ENCODE results near the gene ARMH4.
"Not testable (repeated sequence)": the region's sequence is repeated elsewhere in the genome, so short reads cannot be mapped to it uniquely, and the experiment has no call there.

Gene ARMH4

DNA sequence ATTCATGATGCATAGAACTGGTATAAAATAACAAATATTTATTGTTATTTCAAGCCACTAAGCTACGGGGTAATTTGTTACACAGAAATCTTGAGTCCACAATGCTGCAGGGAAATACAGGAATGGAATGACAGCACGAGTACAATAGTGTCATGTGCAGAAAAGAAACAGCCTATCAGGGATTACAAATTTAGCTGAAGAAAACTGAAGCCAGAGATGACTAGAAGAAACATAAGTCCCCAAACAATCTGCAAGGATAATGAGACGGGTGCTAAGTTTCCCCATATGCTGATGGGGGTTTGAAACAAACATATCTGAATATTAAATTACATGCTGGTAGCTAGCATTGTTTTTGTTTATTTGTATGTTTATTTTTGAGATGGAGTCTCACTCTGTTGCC lies 8.9 kb downstream of the ARMH4 start:
- DNase-seq, result no peak

DNA sequence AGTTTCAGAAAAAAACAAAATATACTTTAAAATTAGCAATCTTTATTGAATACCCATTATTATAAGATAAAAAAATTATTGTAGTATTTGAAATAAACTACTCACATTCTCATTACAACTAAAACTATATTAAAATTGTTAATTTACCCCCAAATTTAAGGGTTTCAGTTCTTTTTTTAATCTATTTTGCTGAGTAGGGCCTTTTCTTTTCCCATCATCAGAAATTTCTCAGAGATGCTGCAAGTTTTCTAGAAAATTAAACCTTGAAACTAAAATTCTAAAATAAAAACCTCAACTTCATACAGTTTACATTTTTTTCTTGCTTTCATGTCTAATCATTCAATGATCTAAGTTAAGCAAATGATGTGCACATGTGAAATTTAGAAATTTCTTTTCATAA lies 10.1 kb downstream of the ARMH4 start:
- DNase-seq, result no peak

DNA sequence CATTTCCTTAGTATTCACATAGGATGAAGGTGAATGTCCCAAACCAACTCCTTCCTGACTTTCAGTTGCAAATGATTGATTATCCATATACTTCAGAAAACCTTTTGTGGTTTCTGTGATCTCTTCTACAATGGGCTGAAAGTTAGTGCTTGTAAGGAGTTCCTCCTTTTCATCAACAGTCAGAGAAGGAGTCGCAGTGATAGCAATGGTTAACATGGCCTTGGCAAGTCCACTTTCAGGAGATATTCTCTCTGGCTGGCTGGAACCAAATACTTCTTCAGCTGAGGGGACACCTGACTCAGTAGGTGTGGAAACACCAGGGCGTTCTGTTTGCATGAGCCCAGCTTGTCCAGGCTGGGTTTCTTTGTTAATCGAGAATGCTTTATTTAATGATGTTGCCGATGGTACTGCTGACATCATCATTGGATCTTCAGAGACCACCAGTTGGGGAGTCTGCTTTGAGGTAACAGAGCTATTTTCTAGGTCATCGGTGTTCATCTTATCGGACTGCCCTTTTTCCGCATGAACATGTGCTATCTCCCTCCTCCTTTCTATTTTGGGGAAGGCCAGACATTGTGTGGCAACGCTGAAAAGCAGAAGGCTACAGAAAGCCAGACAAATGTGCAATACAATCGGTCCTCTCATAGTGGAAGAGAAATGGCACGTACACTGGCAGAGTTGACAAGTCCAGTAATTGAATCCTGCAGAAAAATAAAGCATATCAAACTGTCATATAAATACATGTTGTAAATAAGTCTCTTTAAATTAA lies 13.1 kb downstream of the ARMH4 start:
- DNase-seq, result no peak

DNA sequence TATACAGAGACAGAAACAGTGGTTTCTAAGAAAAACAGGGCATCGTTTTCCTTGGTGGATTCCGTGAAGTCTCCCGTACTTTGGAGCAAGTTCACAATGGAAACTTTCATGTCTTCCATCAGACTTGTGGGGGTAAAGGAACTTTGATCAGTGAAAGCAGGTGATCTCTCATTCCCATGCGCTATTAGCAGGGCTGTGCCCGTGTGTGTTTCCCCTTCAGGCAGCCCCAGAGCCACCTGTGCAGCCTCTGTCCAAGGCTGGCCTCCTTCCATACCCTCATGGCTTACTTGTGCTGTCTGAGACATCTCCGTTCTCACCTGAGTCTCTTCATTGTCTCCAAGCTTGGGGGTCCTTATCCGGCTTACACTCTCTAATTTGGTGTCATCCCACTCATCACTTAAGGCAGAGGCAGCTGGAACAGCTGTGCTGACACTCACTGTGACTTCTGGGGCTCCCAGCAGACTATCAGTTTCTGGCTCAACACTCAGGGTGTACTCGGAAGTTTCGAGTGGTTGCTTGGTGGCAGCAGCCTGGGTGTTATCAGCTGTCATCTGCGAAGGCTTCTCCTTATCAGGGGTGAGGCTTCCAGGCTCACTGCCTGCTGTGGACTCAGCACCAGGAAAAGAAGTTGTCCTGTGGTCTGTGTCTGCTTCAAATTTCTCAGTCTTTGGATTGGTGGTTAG lies 13.8 kb downstream of the ARMH4 start:
- DNase-seq, result no peak

DNA sequence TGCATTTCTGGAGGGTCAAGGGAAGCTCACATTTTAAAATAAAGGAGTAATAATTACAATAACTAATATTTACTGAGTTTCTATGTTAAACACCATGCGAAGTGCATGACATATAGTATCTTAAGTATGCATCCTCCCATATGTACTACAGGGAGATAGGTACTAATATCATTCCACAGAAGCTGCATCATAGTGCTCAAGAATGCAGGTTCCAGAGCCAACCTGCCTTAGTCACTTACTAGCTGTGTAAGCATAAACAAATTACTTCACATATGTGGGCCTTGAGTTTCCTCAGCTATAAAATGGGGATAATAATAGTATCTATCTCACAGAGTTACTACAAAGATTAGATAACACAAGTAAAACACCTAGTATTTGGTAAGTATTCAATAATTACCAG lies 18.3 kb downstream of the ARMH4 start:
- DNase-seq, result no peak

DNA sequence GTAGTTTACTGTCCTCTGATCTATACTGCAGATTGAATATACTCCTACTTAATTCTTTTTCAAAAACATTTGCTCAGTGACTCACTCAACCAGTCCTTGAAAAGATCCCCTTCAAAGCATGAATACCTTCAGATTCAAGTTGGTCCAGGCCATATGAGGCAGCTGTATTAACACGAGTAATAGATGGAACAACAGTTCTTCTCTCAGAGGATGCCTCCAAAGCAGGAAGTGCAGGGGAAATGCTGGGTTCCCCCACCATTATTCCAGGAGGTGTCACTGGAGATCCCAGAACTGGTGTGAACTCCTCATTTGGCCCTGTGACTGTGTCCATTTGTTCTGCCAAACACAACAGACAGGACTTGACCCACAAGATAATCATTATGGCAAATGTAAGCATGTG lies 20.6 kb downstream of the ARMH4 start:
- no peak for DNase-seq

DNA sequence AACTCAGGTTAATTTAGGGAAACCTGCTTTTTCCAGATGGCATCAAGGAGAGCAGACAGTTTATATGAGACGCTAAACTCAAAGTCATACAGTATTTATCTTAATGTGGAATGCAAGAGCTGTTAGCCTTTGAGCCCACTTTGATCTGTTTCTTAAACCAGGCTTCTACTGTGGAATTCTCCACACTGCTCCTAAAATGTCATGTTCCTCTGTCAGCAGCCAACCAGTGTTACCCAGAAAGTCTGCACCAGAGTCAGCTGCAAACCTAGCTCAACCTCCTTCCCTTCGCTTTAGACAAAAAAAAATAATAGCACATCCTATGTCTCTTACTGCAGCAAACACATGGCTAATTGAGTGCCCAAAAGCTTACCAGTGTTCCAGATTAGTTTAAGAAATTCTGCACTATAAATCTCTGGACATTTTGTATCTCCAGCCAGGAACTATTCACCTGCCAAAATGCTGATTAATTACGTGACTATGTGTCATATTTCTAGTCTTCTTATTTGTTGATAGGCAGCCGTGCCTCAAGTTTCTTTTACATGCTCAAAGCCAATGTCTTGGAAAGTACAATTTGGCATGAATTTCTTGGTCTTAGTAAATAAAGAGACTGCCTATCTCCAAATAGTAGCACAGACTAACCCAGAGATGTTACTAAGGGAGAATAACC lies 21.8 kb downstream of the ARMH4 start:
- DNase-seq, result no peak

DNA sequence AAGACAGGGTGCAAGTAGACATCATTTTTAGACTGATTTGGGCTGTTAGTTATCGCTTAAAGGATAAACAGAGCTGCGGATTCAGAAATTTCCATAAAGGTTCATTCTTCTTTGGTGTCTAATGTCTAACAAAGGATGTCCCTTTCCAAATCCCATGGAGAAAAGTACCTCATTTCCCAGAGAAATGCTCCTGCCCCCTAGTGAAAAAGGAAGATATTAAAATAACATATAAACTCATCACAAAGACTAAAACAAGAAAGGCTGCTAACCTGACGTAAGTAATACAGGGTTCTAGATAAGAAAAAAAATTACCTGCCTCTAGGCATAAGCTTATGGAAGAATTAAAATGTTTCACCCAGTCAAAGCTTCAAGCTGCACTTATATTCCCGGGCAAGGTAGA lies 22.8 kb downstream of the ARMH4 start:
- no peak for DNase-seq

DNA sequence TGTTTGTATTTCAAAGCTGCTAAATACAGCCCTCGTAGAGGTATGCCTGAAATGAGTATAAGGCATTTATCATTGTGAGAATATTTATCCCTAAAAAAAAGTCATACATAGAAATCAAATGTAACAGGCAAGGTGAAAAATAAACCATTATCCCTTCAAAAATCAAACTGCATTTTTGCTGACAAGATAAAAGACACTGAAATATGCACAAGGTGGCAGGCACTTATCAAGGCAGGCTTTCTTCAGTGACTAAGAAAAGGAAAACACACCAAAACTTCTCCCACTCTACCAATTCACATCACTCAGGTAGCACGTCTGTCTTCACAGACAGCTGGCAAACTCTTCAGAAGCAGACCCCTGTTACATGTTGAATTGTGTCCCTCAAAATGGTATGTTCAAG lies 23.6 kb downstream of the ARMH4 start:
- DNase-seq, result no peak

DNA sequence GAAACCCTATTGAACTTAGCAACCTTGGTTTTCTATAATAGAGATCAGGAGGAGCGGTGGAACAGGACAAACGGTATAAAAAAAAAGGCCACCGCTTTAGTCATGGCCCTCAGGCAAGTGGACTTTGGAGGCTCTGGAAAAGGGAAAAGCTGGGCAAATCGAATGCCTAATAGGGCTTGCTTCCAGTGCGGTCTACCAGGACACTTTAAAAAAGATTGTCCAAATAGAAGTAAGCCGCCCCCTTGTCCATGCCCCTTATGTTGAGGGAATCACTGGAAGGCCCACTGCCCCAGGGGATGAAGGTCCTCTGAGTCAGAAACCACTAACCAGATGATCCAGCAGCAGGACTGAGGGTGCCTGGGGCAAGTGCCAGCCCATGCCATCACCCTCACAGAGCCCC lies 29.5 kb downstream of the ARMH4 start:
- not testable (repeated sequence) for DNase-seq

DNA sequence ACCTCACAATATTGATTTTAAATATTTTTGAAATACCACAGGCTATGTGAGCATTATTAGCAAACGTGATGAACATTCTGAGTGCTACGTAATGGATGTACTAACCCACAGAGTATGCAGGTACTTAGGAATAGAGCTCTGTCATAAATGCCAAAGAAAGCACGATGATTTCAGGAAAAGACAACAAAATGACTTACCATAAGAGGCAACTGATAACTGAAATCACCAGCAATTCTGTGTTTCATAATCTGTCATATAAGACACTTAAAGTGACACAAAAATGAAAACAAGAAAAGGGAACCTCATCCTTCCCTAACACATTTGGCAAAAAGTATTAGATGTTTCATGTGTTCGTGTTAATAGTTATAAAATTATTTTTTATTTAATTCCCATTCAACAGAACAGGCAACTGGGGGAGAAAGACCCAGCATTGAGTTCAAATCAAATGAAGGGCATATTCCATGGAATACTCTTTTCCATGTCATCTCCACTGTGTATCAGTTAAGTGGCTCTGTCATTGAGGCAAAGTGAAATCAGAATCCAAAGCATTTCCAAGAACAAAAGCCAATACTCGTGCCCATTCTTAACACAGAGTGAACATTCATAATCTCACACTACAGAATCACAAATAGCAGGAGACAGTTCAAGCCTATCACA lies 30.4 kb downstream of the ARMH4 start:
- no peak for DNase-seq

DNA sequence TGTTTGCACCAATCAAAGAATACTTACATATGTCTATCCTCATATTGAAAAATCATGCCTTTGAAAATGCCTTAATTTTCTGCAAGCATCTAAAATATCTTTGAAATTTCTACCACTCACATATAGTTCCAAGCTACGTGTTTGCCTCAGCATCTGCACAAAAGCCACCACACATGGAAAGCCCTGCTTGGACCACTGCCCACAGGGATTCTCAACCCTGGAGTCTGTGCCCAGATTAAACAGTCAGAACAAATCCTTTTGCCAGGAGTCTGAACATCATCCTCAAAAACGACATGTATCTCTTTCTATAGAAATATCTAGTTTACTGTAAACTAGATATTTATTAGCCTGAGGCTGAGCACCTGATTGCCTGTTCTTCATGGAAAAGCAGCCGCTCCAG lies 32.6 kb downstream of the ARMH4 start:
- no peak for DNase-seq

DNA sequence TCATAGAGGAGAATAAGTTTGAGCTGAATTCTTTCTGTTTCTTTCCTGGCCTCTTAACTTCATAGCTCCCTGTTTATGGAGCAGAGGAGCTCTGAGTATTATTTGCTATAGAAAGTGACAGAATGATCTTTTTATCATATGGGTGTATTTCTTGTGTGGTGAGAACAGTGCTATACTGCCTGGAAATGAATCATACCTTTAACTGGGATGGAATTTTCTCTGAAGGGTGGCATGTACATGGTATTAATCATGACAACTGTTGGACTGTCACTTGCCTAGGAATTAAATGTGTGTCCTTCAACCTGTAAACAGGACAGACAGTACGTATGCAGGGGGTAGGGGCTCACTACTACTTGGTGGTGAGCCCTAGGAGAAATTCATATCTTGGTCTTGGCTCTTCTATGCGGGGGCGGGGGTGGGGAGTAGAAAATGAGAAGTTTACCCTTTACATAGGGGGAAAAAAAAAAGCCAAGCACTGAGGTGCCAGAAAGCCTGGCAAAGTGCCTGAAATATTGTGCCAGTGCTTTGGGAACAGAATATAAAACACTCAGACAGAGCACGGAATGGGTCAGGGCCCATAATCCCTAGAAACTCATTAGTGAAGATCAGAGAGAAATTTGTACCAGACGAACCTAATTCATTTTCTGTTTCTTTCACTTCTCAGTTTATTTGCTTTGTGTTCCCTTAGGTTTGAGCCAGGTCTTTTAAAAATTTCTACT lies 33.8 kb downstream of the ARMH4 start:
- no peak for DNase-seq

DNA sequence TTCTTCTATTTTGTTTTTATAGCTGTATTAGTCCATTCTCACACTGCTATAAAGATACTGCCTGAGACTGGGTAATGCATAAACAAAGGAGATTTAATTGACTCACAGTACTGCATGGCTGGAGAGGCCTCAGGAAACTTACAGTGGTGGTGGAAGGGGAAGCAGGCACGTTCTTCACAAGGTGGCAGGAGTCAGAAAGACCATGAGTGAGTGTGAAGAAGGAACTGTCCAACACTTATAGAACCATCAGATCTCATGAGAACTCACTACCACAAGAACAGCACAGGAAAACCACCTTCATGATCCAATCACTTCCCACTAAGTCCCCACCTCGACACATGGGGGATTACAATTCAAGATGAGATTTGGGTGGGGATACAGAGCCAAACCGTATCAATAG lies 42.3 kb downstream of the ARMH4 start:
- DNase-seq, result no peak

DNA sequence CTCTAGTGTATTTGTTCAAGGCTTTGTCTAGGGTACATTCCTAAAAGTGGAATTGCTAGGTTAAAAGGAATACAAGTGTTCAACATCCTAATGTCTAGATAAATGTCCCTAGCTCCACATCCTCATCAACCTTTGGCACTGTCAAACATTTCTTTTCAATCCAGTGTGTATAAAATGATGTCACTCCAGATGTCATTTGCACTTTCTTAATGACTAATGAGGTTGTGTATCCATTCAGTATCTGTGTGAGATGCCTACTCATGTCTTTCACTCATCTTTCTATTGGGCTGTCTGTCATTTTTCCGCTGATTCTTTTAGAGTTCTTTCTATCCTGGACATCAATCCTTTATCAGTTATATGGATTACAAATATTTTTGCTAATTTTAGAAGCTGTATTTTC lies 43.3 kb downstream of the ARMH4 start:
- DNase-seq, result no peak

DNA sequence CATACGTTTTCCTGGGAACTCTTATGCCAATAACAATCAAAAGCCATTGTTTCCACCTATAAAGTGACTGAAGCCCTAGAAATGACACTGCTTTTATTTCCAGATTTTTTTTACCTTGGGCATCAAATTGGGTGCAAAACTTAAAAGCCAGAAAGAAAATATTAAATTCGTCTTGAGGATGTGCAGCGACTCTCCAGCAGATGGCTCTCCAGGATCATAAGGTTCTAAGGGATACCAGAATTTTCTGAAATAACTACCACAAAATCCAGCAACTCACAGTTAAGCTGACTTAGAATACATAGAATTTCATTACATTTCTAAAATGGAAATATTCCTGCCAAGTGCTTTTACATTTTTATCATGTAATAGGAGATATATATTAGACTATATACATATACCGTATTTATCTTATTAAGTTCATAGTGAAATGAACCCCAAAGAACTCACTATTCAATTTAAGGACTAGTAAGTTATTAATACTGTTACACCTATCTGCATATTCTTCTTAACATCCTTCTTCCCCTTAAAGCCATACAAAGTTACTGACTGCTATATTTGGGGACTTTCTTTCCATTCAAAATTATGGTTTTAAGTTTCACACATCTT lies 44.0 kb downstream of the ARMH4 start:
- DNase-seq, result no peak

DNA sequence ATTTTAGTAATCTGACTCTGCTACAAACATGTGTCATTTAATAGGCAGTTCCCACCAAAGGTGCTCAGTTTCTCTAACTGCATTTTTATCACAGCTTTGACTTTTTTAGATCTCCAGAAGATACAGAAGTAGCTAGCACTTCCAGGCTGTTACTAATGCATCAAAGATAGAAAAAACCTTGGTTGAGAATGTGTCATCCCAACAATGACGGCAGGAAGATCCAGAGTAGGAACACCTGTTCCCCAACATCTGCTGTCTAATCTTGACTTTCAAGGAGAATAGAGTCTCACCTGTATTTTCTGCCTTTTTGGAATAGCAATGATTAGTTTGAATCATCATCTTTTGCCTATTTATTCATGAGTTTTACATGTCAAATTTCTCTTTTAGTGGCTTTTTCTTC lies 45.0 kb downstream of the ARMH4 start:
- DNase-seq, result no peak

DNA sequence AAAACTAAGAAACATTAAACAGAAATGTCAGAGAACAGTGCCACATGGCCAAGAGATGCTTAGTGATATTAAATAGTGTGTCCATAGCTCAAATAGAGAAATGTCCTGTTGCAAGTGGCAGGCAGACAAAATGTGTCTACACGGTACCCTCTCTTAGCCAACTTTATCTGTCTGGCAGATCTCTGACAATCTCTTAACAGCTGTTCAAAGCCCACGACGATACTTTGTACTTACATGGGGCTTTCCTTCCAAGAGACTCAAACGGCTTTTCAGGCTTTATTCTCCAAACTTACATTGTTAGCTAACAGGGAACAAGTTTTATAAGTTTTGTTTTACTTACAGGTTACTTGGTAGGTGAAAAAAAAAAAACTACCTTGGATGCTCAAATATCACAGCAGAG lies 45.6 kb downstream of the ARMH4 start:
- DNase-seq, result no peak

DNA sequence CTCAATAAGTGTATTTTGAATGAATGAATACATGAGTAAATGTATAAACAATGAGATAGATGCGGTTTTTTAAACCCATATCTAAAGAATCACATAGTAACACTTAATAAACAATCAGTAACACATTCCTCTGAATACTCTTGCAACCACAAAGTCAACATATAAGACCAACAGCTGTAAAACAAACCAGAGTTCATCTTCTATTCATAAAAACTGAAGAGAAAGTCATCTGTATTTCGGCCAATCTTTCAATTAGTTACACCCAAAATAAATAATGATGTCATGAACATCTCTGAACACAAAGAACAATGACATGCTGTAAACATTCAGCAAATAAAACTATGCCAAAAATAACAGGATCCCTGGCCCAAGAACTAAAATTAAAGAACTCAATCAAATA lies 47.2 kb downstream of the ARMH4 start:
- no peak for DNase-seq

DNA sequence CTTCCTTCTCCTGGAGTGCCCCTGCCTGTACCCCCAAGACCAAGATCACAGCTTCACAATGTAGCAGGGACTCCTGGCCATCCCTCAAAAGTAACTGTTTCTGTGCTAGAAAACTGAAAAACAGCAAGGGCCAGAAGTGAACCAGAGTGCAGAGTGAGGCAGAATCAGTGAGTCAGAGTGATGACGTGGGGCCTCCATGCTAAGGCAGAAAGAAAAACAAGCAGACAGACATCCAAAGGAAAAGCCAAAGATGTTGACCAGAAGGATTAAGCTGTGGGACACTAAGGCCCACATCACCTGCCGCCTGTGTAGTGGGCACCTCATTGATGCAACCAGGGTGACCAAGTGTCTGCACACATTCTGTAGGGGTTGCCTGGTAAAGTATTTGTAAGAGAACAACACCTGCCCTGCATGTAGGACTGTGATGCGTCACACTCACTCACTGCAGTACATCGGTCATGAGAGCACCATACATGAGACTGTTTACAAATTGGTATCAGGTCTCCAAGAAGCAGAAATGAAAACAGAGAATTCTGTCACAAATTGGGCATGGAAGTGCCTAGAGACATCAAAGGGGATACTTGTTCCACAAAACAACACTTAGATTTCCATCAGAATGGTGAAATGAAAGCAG lies 51.2 kb downstream of the ARMH4 start:
- DNase-seq, result no peak

DNA sequence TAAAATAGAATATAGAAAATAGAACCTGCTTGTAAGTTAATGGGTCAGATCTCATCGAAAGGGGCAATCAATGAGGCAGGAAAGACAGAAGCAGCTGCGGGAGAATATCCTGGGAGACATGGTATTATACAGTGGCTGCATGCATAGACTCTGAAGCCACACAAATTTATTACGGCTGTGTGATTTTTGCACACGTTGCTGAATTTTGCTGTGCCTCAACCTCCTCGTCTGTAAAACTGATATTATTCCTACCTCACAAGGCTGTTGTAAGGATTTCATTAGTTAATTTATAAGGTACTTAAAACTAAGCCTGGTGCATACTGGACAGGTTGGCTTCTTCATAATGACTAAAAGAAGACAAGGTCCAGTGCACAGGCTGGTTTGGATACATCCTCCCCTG lies 52.3 kb downstream of the ARMH4 start:
- DNase-seq, result no peak

DNA sequence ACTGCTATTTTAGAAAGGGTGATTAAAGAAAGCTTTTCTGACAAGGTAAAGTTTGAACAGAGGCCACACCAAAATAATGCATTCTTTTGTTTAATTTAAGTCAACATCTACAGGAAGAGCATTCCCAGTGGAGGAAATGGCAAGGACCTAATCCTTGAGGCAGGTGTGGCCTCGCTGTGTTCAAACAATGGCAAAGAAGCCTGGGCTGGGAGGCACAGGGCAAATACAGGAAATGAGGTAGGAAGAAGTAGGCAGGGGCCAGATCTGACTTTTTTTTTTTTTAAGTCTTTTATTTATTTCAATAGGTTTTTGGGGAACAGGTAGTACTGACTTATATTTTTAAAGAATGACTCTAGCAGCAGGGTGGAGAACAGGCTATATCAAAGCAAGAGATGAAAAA lies 53.5 kb downstream of the ARMH4 start:
- DNase-seq, result no peak
